ENCODE results near the gene MESD. TPM values are rescaled to one million over a fixed set of nuclear protein-coding genes. Genes with fewer than 3 reads are reported as not detected.

MESD gene
- total and polyA plus RNA-seq, 8 donors: 24.2 to 44.1 (median 42.7) TPM

GRCh38 chr15:81012588-81012987 is 23.0 kb upstream of the MESD start:
- no peak for DNase-seq
- Histone ChIP-seq H3K4me1 (peaks cover 0 to 15% of the 10 kb centered on the region in 2 donors), H3K4me3 (no peak overlapping the region), H3K9me3 (no peaks in the 10 kb centered on the region), H3K27ac (no peak overlapping the region), H3K36me3 (peaks cover 0 to 5% of the 10 kb centered on the region in 2 donors), H3K27me3 (no peaks in the 10 kb centered on the region)
- no peak for ATAC-seq
- intact Hi-C loops (cut with DNase I): no loop called here
- TF ChIP-seq CTCF (IDR thresholded peaks at IDR 0.05): no peak

GRCh38 chr15:81011593-81011992 is 22.0 kb upstream of the MESD start:
- ATAC-seq (no peak), DNase-seq (no peak)
- intact Hi-C loops (cut with DNase I): no loop called here
- TF ChIP-seq CTCF (IDR thresholded peaks at IDR 0.05): no peak
- peaks cover 0 to 5% of the 10 kb centered on the region in 2 donors for H3K36me3 ChIP-seq
- no peak overlapping the region for H3K4me3 ChIP-seq
- no peaks in the 10 kb centered on the region for H3K9me3 ChIP-seq
- peaks cover 0 to 24% of the 10 kb centered on the region in 2 donors for H3K4me1 ChIP-seq
- H3K27me3 ChIP-seq: no peaks in the 10 kb centered on the region
- H3K27ac ChIP-seq: no peak overlapping the region

GRCh38 chr15:81010086-81010485 is 20.5 kb upstream of the MESD start:
- intact Hi-C loops (cut with DNase I): no loop called here
- H3K4me3 ChIP-seq: no peak overlapping the region
- peaks cover 0 to 29% of the 10 kb centered on the region in 2 donors for H3K4me1 ChIP-seq
- no peaks in the 10 kb centered on the region for H3K27me3 ChIP-seq
- TF ChIP-seq CTCF (IDR thresholded peaks at IDR 0.05): no peak
- H3K9me3 ChIP-seq: no peaks in the 10 kb centered on the region
- no peak for DNase-seq
- H3K36me3 ChIP-seq: peaks cover 0 to 5% of the 10 kb centered on the region in 2 donors
- no peak for ATAC-seq
- H3K27ac ChIP-seq: no peak overlapping the region

- DNase-seq (no peak), ATAC-seq (no peak)
- no peaks in the 10 kb centered on the region for H3K27me3 ChIP-seq
- no peak overlapping the region for H3K27ac ChIP-seq
- no peak overlapping the region for H3K4me3 ChIP-seq
- intact Hi-C loops (cut with DNase I): loop anchor here in 1 of 2 donors (10.0 kb wide), 1 partner anchor 86 kb away; no protein-coding TSS in a partner anchor
- H3K9me3 ChIP-seq: no peaks in the 10 kb centered on the region
- peaks cover 4 to 47% of the 10 kb centered on the region in 2 donors for H3K4me1 ChIP-seq
- no peak for TF ChIP-seq CTCF (IDR thresholded peaks at IDR 0.05)
- H3K36me3 ChIP-seq: peaks cover 0 to 7% of the 10 kb centered on the region in 2 donors
Observed at GRCh38 chr15:81008312-81008711, 18.7 kb upstream of the MESD start.

GRCh38 chr15:81007428-81008064 is 17.9 kb upstream of the MESD start:
- TF ChIP-seq CTCF (IDR thresholded peaks at IDR 0.05): no peak
- no peak overlapping the region for H3K27ac ChIP-seq
- intact Hi-C loops (cut with DNase I): loop anchor here in 1 of 2 donors (10.0 kb wide), 1 partner anchor 87 kb away; no protein-coding TSS in a partner anchor
- H3K4me1 ChIP-seq: peaks cover 10 to 54% of the 10 kb centered on the region in 2 donors
- no peak overlapping the region for H3K4me3 ChIP-seq
- H3K9me3 ChIP-seq: no peaks in the 10 kb centered on the region
- no peaks in the 10 kb centered on the region for H3K27me3 ChIP-seq
- H3K36me3 ChIP-seq: peaks cover 0 to 14% of the 10 kb centered on the region in 2 donors
- DNase-seq: no peak
- ATAC-seq: no peak
